ENCODE results near the gene MAN2A1.

- no peak for TF ChIP-seq CTCF (IDR thresholded peaks at IDR 0.05 in 2 of 3, conservative IDR thresholded peaks at IDR 0.05 in 1 of 3; ENCODE audit: borderline replicate concordance in 1 of 3, insufficient read depth in 1 of 3, low read depth in 2 of 3, low read length in 2 of 3)
- no peak for TF ChIP-seq MAX (IDR thresholded peaks at IDR 0.05)
- no peak for TF ChIP-seq EZH2phosphoT487 (IDR thresholded peaks at IDR 0.05; ENCODE audit: borderline replicate concordance)
- no peak for TF ChIP-seq POLR2AphosphoS5 (IDR thresholded peaks at IDR 0.05; ENCODE audit: low read depth, low read length)
- TF ChIP-seq YY1 (IDR thresholded peaks at IDR 0.05; ENCODE audit: extremely low read depth, insufficient replicate concordance, low read depth, low read length), result no peak
Observed at GRCh38 chr5:109877670-109878045, 187.9 kb downstream of the MAN2A1 start.

Measured in HCT116 (cell line).